Caco-2 (cell line): ENCODE data around the gene AGMAT. TPM values are rescaled to one million over a fixed set of nuclear protein-coding genes. Genes with fewer than 3 reads are reported as not detected.

Experiments used
- BruUV-seq: library from RNA; stranded (reverse); fragments of 400-500 nt; replicated peaks from 2 replicates; lab custom pipeline; 2021; lab: Mats Ljungman, UMichigan
- CTCF ChIA-PET: fragments of 300-600 bp; sonication (Branson Sonifier 250); formaldehyde crosslinking; loops from one replicate; lab custom pipeline; 2022; ENCODE audit warnings: antibody characterized with exemption; lab: Charles Lee
- POLR2A ChIA-PET: fragments of 300-600 bp; sonication (Branson Sonifier 250); formaldehyde crosslinking; loops from one replicate; lab custom pipeline; 2022; ENCODE audit warnings: antibody characterized with exemption; lab: Charles Lee
- DNase-seq, 2 experiments: peaks; one replicate each; pipeline versions ENCODE4 v3.0.0 to v3.0.0-alpha.2; 2020 to 2022
- H3K27me3 ChIP-seq: replicated peaks from 2 replicates; pipeline ENCODE4 v1.6.0; 2011; ENCODE audit warnings: low read length; ENCODE audit not compliant: control insufficient read depth, insufficient read depth
- H3K36me3 ChIP-seq: 2 replicates; pipeline ENCODE4 v1.5.1; 2011; ENCODE audit warnings: low read length; ENCODE audit not compliant: control insufficient read depth, insufficient read depth
- H3K4me1 ChIP-seq: fragments of 250-450 bp; sonication (Bioruptor Pico); 2 replicates; pipeline ENCODE4 v1.5.1; 2020; ENCODE audit warnings: mild to moderate bottlenecking
- H3K4me3 ChIP-seq: 2 replicates; pipeline ENCODE4 v1.5.1; 2011; ENCODE audit warnings: low read depth, mild to moderate bottlenecking, control low read depth, low read length
- H3K9me3 ChIP-seq: fragments of 250-450 bp; sonication (Bioruptor Pico); 2 replicates; pipeline ENCODE4 v1.5.1; 2020; ENCODE audit warnings: mild to moderate bottlenecking, moderate library complexity
- H3K27ac Mint-ChIP-seq: one replicate; pipeline ENCODE4 v1.8.0; 2022; ENCODE audit warnings: mixed read lengths; ENCODE audit not compliant: unreplicated experiment
- H3K27me3 Mint-ChIP-seq: one replicate; pipeline ENCODE4 v1.8.0; 2022; ENCODE audit warnings: mixed read lengths; ENCODE audit not compliant: insufficient read depth, unreplicated experiment
- H3K36me3 Mint-ChIP-seq: one replicate; pipeline ENCODE4 v1.8.0; 2022; ENCODE audit warnings: mild to moderate bottlenecking, mixed read lengths; ENCODE audit not compliant: insufficient read depth, unreplicated experiment
- H3K4me1 Mint-ChIP-seq: one replicate; pipeline ENCODE4 v1.8.0; 2022; ENCODE audit warnings: low read depth, mixed read lengths; ENCODE audit not compliant: unreplicated experiment
- H3K4me3 Mint-ChIP-seq: one replicate; pipeline ENCODE4 v1.8.0; 2022; ENCODE audit warnings: mild to moderate bottlenecking, moderate library complexity, mixed read lengths; ENCODE audit not compliant: unreplicated experiment
- H3K9me3 Mint-ChIP-seq: one replicate; pipeline ENCODE4 v1.8.0; 2022; ENCODE audit warnings: mixed read lengths; ENCODE audit not compliant: unreplicated experiment
- CTCF ChIP-seq, 2 experiments: fragments of 200-600 bp in 1 of 2; IDR thresholded peaks; 1 replicate in 1 of 2; 2 replicates in 1 of 2; pipeline versions ENCODE4 v1.5.1 to v1.8.0; 2011 to 2022; ENCODE audit warnings: antibody characterized with exemption in 1 of 2, control low read depth in 1 of 2, inconsistent platforms in 1 of 2, low read depth in 1 of 2, low read length in 1 of 2, mild to moderate bottlenecking in 1 of 2, moderate library complexity in 1 of 2; ENCODE audit not compliant: insufficient read depth in 1 of 2, severe bottlenecking in 1 of 2, unreplicated experiment in 1 of 2
- intact Hi-C: fragments of 100-400 bp; cut with micrococcal nuclease; formaldehyde crosslinking; loops from one replicate; pipeline ENCODE4 v1.10.0; 2022; ENCODE audit not compliant: unreplicated experiment
- total RNA-seq: library from RNA; stranded (reverse); gene quantifications from 2 replicates; pipeline ENCODE4 v1.2.3, GENCODE V29; 2022

The AGMAT gene
- total RNA-seq, 1 experiment from 2014 or later = 48.3 TPM

DNA sequence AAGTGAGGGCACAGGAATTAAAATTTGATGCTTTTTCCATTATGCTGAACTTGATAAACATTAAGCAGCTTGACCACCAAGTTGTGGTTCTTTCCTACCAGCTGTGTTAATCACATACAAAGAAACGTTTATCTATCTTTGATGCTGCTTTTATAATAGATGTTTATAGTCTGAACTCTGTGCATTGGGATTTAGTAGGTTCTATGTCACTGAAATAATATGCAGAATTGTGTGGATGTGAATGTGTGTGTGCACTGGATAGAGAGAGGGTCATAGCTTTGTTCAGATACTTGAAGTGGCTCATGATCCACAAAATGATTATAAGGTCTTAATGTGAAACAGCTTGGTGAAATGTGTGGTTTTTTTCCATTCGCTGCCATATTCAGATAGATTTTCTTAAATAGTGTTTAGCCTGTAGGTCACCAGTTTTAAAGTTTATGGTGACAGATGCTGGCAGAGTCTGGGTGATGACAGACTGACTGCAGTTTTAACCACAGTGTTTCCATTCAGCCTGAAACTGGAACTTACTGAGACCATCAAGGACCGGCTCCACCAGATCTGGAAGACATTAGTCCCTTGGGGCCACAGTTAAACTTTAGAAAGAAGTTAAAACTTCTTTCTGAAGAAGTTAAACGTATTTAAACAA is 42.6 kb upstream of the AGMAT start:
- H3K36me3 Mint-ChIP-seq = peaks cover 60% of the 10 kb centered on the region
- CTCF ChIA-PET = no interaction called here

DNA sequence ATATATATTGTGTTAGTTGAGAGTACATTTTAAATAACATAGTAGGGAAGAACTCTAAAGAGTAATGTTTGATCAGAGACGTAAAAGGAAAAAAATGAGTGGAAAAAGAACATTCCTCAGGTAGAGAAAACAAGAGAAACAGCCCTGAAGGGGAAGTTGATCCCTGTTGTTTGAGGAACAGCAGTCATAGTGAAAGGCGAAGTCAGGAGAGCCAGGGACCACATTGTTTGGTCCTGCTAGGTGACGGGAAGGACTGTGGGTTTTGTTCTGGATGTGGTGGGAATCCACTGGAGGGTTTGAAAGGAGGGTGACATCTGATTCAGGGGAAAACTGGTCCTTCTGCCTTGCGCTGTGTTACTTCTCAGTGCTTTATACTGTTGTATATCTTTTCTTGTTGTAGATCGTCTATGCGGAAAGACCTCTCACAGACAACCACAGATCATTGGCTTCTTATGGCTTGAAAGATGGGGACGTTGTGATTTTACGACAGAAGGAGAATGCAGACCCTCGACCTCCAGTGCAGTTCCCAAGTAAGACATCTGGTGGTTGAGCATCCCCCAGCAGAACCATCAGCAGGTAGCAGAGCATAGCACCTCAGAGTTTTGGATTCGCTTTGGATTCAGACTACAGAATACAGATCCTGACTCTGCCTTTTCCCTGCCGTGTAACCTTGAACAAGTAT is 41.6 kb upstream of the AGMAT start:
- no peaks in the 10 kb centered on the region for H3K27me3 Mint-ChIP-seq
- peaks cover 24% of the 10 kb centered on the region for H3K4me1 Mint-ChIP-seq
- Histone ChIP-seq H3K4me3 (no peak overlapping the region), H3K36me3 (peaks cover 4% of the 10 kb centered on the region), H3K9me3 (no peaks in the 10 kb centered on the region), H3K27me3 (no peaks in the 10 kb centered on the region), H3K4me1 (peaks cover 10% of the 10 kb centered on the region)
- no peak overlapping the region for H3K27ac Mint-ChIP-seq
- no peak for DNase-seq
- ChIA-PET POLR2A (interaction anchor here (0.6 kb wide), 1 partner anchor 25 kb away, joined by 3 read pairs; no protein-coding TSS in a partner anchor), CTCF (no interaction called here)
- intact Hi-C loops = no loop called here
- no peak overlapping the region for H3K4me3 Mint-ChIP-seq
- peaks cover 53% of the 10 kb centered on the region for H3K36me3 Mint-ChIP-seq
- no peaks in the 10 kb centered on the region for H3K9me3 Mint-ChIP-seq
- BruUV-seq = no TSS peak
- no peak for TF ChIP-seq CTCF (IDR thresholded peaks at IDR 0.05; ENCODE audit: insufficient read depth in 1 of 2, low read depth in 1 of 2, low read length in 1 of 2, severe bottlenecking in 1 of 2, unreplicated experiment in 1 of 2)

More for the DNA sequence above, 42.6 kb upstream of the AGMAT start:
- no peak overlapping the region for H3K4me3 Mint-ChIP-seq
- peaks cover 14% of the 10 kb centered on the region for H3K4me1 Mint-ChIP-seq
- Histone ChIP-seq H3K4me3 (no peak overlapping the region), H3K9me3 (no peaks in the 10 kb centered on the region), H3K27me3 (no peaks in the 10 kb centered on the region), H3K4me1 (peaks cover under 1% of the 10 kb centered on the region; the same call in 1 of the 2 replicates), H3K36me3 (peaks cover 4% of the 10 kb centered on the region; the same call in 1 of the 2 replicates)
- POLR2A ChIA-PET = no interaction called here
- intact Hi-C loops = no loop called here
- BruUV-seq = TSS peak; percentile 5
- no peaks in the 10 kb centered on the region for H3K27me3 Mint-ChIP-seq
- no peak overlapping the region for H3K27ac Mint-ChIP-seq
- H3K9me3 Mint-ChIP-seq = no peaks in the 10 kb centered on the region
- no peak for TF ChIP-seq CTCF (IDR thresholded peaks at IDR 0.05; ENCODE audit: insufficient read depth in 1 of 2, low read depth in 1 of 2, low read length in 1 of 2, severe bottlenecking in 1 of 2, unreplicated experiment in 1 of 2)
- DNase-seq = no peak

DNA sequence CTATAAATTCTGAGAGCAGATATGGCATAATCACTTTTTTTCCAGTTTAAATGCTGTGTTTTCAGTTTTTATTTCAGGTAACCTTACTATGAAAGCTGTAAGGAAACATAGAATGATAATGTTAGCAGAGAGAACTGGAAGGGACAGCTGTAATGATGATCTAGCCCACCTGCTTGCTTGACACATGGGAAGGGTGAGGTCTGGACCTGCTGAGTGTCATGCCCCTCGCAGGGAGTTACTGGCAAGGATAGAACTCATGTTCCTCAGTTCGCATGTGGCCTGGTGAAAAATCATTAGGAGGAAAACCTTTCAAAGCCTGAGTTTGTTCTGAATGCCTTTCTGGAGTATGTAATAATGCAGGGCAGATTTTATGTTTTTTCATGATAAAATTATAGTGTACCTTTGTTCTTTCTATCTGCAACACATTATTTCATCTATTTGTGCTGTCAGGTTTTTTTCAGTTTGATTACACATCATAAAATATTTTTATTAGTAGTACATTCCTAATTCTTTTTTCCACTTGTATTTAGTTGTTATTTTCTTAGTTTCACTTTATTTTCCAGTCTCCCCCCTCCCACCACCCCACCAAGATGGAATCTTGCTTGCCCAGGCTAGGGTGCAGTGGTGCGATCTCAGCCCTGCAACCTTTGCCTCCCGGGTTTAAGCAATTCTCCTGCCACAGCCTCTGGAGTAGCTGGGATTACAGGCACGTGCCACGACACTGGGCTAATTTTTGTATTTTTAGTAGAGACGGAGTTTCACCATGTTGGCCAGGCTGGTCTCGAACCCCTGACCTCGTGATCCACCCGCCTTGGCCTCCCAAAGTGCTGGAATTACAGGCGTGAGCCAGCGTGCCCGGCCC is 40.4 kb upstream of the AGMAT start:
- Mint-ChIP-seq H3K27me3 (no peaks in the 10 kb centered on the region), H3K27ac (no peak overlapping the region), H3K9me3 (no peaks in the 10 kb centered on the region), H3K4me1 (peaks cover 29% of the 10 kb centered on the region), H3K4me3 (no peak overlapping the region), H3K36me3 (peaks cover 43% of the 10 kb centered on the region)
- Histone ChIP-seq H3K36me3 (peaks cover 4% of the 10 kb centered on the region), H3K4me3 (no peak overlapping the region), H3K4me1 (peaks cover 20% of the 10 kb centered on the region), H3K9me3 (no peaks in the 10 kb centered on the region), H3K27me3 (no peaks in the 10 kb centered on the region)
- CTCF ChIA-PET = no interaction called here
- DNase-seq = no peak
- POLR2A ChIA-PET = no interaction called here
- BruUV-seq = no TSS peak
- no peak for TF ChIP-seq CTCF (IDR thresholded peaks at IDR 0.05; ENCODE audit: insufficient read depth in 1 of 2, low read depth in 1 of 2, low read length in 1 of 2, severe bottlenecking in 1 of 2, unreplicated experiment in 1 of 2)
- intact Hi-C loops = no loop called here
